Measurements from ENCODE around the gene RAD51C.
"Not testable (repeated sequence)": the region's sequence is repeated elsewhere in the genome, so short reads cannot be mapped to it uniquely, and the experiment has no call there.

Gene RAD51C

GRCh38 chr17:58684003-58684402, 8.4 kb upstream of the RAD51C start:
- DNase-seq (ENCODE audit: low spot score): no peak

- DNase-seq (ENCODE audit: low spot score): not testable (repeated sequence)
Measured at GRCh38 chr17:58684462-58684861, 7.9 kb upstream of the RAD51C start.

- DNase-seq (ENCODE audit: low spot score): no peak
Measured at GRCh38 chr17:58686980-58687379, 5.4 kb upstream of the RAD51C start.

GRCh38 chr17:58688521-58688920, 3.9 kb upstream of the RAD51C start:
- no peak for DNase-seq (ENCODE audit: low spot score)

GRCh38 chr17:58690033-58690432, 2.4 kb upstream of the RAD51C start:
- DNase-seq (ENCODE audit: low spot score): not testable (repeated sequence)

- DNase-seq (ENCODE audit: low spot score): no peak
Measured at GRCh38 chr17:58691701-58692238, 632 bp upstream of the RAD51C start, which contains the start of gene TEX14. Gene TEX14, minus strand, starts transcription at chr17:58692045. Its CDS starts 40,044 bp downstream, at chr17:58652001.

- no peak for DNase-seq (ENCODE audit: low spot score)
Measured at GRCh38 chr17:58693208-58693607, 806 bp downstream of the RAD51C start.

- DNase-seq (ENCODE audit: low spot score): no peak
Measured at GRCh38 chr17:58693751-58694150, 1.3 kb downstream of the RAD51C start.

GRCh38 chr17:58694302-58694701, 1.9 kb downstream of the RAD51C start:
- DNase-seq (ENCODE audit: low spot score): no peak

GRCh38 chr17:58694826-58695225, 2.4 kb downstream of the RAD51C start:
- no peak for DNase-seq (ENCODE audit: low spot score)

GRCh38 chr17:58699771-58700170, 7.4 kb downstream of the RAD51C start:
- DNase-seq (ENCODE audit: low spot score): no peak

GRCh38 chr17:58702045-58702476, 9.7 kb downstream of the RAD51C start:
- no peak for DNase-seq (ENCODE audit: low spot score)

GRCh38 chr17:58702708-58703107, 10.3 kb downstream of the RAD51C start:
- DNase-seq (ENCODE audit: low spot score): no peak

GRCh38 chr17:58703137-58703915, 10.9 kb downstream of the RAD51C start:
- DNase-seq (ENCODE audit: low spot score): no peak

GRCh38 chr17:58703916-58704286, 11.5 kb downstream of the RAD51C start:
- DNase-seq (ENCODE audit: low spot score): no peak

GRCh38 chr17:58706351-58707140, 14.1 kb downstream of the RAD51C start:
- DNase-seq (ENCODE audit: low spot score): no peak

- peak; percentile 27 for DNase-seq (ENCODE audit: low spot score)
Measured at GRCh38 chr17:58710948-58711552, 18.6 kb downstream of the RAD51C start.

GRCh38 chr17:58722274-58722673, 29.9 kb downstream of the RAD51C start:
- no peak for DNase-seq (ENCODE audit: low spot score)

GRCh38 chr17:58722696-58723095, 30.3 kb downstream of the RAD51C start:
- no peak for DNase-seq (ENCODE audit: low spot score)

- DNase-seq (ENCODE audit: low spot score): no peak
Measured at GRCh38 chr17:58728798-58729197, 36.4 kb downstream of the RAD51C start.

- DNase-seq (ENCODE audit: low spot score): no peak
Measured at GRCh38 chr17:58730937-58731336, 38.5 kb downstream of the RAD51C start.

- no peak for DNase-seq (ENCODE audit: low spot score)
Measured at GRCh38 chr17:58734040-58734439, 41.6 kb downstream of the RAD51C start.

- no peak for DNase-seq (ENCODE audit: low spot score)
Measured at GRCh38 chr17:58734811-58735210, 42.4 kb downstream of the RAD51C start.
